Kidney epithelial cell (primary cell): ENCODE results near the gene HDAC9. TPM values are rescaled to one million over a fixed set of nuclear protein-coding genes. Genes with fewer than 3 reads are reported as not detected.

Experiments used
- DNase-seq: peaks from one replicate; pipeline ENCODE4 v3.0.0-alpha.2; 2010; ENCODE audit warnings: low read depth
- H3K27me3 ChIP-seq: 2 replicates; pipeline ENCODE4 v1.6.0; 2011; ENCODE audit warnings: low read length; ENCODE audit not compliant: control insufficient read depth, insufficient read depth
- H3K36me3 ChIP-seq: 2 replicates; pipeline ENCODE4 v1.5.1; 2011; ENCODE audit warnings: low read length; ENCODE audit not compliant: control insufficient read depth, insufficient read depth
- H3K4me3 ChIP-seq: 2 replicates; pipeline ENCODE4 v1.5.1; 2011; ENCODE audit warnings: low read depth, mild to moderate bottlenecking, control low read depth, low read length
- total RNA-seq: library from RNA; depleted of rRNA; stranded (reverse); fragments of >200 nt; gene quantifications from 2 replicates; pipeline ENCODE4 v1.2.3, GENCODE V29; 2015
- TF ChIP-seq, protein P1 (sequence below): IDR thresholded peaks from 2 replicates; pipeline ENCODE4 v1.5.1; 2011; ENCODE audit warnings: mild to moderate bottlenecking, moderate library complexity, low read length, control low read depth, inconsistent platforms; ENCODE audit not compliant: insufficient read depth, poor library complexity, severe bottlenecking

HDAC9 gene
- total RNA-seq, 1 donor from 2014 or later, result 84.5 TPM

DNA sequence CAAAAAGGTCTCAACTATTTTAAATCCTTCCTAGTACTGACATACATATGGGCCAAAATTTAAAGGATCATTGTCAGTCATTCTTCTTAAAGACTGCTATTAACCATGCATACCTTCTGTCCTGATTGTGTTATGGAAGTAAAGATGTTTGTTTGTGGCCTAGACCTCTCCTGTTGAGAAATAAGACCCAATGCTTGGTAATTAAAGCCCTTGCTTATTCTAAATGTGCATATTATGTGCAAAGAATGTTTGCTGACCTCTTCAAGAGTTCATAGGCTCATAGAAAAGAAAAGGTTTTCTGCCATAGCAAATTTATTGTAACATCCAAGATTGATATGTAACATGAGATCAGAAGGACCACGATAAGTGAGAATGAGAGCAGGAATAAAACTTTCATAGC lies 476.3 kb downstream of the HDAC9 start:
- no peak overlapping the region for H3K4me3 ChIP-seq
- TF ChIP-seq, protein P1, sequence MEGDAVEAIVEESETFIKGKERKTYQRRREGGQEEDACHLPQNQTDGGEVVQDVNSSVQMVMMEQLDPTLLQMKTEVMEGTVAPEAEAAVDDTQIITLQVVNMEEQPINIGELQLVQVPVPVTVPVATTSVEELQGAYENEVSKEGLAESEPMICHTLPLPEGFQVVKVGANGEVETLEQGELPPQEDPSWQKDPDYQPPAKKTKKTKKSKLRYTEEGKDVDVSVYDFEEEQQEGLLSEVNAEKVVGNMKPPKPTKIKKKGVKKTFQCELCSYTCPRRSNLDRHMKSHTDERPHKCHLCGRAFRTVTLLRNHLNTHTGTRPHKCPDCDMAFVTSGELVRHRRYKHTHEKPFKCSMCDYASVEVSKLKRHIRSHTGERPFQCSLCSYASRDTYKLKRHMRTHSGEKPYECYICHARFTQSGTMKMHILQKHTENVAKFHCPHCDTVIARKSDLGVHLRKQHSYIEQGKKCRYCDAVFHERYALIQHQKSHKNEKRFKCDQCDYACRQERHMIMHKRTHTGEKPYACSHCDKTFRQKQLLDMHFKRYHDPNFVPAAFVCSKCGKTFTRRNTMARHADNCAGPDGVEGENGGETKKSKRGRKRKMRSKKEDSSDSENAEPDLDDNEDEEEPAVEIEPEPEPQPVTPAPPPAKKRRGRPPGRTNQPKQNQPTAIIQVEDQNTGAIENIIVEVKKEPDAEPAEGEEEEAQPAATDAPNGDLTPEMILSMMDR, result no peak
- DNase-seq, result no peak
- H3K36me3 ChIP-seq, result no peaks in the 10 kb centered on the region
- H3K27me3 ChIP-seq, result no peaks in the 10 kb centered on the region

DNA sequence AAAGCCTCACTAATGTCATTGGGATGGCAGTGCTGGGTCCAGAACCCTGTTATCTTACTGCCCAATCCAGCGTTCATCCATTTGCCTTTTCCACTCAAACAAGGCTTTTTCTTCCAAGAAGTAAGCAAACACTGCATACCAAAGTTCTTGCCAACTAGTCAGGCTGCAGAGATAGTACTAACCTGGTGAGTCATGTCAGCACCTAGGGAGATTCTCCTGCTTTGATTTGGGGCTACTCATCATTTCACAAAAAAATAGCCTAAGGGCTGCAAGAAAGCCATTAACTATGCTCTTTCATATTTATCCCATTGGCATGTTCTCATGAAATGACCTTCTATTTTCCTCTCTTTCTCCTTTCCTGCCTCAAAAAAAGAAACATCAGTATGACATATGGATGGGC lies 479.3 kb downstream of the HDAC9 start:
- no peak for DNase-seq
- Histone ChIP-seq H3K27me3 (no peaks in the 10 kb centered on the region), H3K36me3 (no peaks in the 10 kb centered on the region), H3K4me3 (no peak overlapping the region)
- TF ChIP-seq, protein P1, result no peak

DNA sequence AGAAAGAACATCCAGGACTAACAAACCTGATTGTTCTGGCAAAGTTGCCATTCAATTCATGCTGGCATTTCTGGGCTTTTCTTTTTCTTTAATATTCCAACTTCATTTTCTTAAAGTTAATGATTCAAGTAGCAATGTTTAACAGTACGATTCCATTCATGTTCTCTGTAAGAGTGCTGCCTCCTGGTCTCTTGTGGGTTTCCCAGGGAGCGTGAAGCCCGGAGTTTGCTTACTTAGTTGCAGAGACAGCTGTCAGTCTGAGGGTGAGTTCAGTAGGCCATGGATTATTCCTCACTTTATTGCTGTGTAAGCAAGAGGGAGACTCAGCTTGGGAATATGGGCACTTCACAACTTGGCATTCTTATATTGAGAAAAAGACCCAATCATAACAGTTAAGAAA lies 479.7 kb downstream of the HDAC9 start:
- H3K4me3 ChIP-seq, result no peak overlapping the region
- no peaks in the 10 kb centered on the region for H3K27me3 ChIP-seq
- H3K36me3 ChIP-seq, result no peaks in the 10 kb centered on the region
- TF ChIP-seq, protein P1, result no peak
- no peak for DNase-seq

DNA sequence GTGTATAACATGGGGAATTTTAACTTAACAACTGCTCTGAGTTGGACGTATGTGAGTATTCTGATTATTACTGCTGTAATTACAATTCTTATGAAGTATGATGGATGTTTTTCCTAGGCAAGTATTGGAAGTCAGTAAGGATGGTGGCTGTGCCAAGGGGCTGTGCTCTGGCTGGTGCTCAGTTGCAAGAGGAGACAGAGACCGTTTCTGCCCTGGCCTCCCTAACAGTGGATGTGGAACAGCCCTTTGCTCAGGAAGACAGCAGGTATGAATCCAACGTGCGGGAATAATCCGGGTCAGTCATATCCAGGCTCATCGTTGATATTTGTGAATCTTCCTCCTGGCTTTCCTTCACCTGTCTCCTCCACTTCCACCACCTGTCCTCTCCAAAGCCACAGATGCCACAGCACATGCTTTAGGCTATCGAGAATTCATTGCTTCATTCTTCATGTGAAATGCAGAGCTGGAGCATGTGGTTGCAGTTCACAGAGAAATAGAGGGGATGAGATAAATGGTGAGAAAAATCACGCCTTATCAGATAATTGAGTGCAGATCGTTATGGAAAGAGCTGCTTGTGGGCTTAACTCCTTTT lies 480.2 kb downstream of the HDAC9 start:
- Histone ChIP-seq H3K36me3 (no peaks in the 10 kb centered on the region), H3K4me3 (no peak overlapping the region), H3K27me3 (no peaks in the 10 kb centered on the region)
- TF ChIP-seq, protein P1, result no peak
- DNase-seq, result no peak

DNA sequence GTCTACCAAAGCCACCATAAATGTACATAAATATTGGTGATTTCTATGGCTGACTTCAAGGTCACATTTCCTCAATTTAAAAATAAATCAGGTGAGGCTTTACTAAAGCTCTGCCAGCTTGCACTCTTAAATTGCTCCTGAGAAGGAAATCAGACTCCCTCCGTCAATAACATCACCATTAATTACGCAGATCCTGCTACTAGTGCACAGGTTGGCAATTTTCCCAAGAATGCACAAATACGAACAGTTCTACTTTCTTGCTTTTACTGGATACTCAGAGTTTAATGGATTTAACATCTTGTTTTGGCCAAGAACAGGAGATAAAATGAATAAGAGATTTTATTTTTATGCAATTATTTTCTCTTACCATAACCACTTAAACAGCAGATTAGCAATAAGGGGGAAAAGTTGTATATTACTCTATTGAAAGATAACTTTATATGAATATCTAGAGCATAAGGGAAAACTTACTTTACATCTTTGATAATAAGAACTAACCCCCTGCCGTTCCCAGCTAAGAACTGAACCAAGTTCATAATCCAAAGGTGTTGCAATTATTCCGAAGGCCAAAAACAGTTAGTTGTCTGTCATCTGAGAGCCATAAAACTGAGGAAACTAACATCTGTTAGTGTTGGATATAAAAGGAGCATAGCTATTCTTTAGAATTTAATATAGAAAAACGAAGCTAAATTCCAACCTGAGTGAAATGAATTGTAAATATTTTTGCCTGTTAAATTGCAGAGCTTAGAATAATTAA lies 481.3 kb downstream of the HDAC9 start:
- TF ChIP-seq, protein P1, result no peak
- H3K4me3 ChIP-seq, result no peak overlapping the region
- no peaks in the 10 kb centered on the region for H3K27me3 ChIP-seq
- DNase-seq, result no peak
- H3K36me3 ChIP-seq, result no peaks in the 10 kb centered on the region
